HEK293T (cell line): Measurements from ENCODE around the gene FAM78B.

Experiments
- FOXM1 ChIP-seq: fragments of 450-650 bp; IDR thresholded peaks from 2 replicates; pipeline ENCODE4 v1.6.1; 2017; ENCODE audit warnings: mild to moderate bottlenecking, borderline replicate concordance
- HDGF ChIP-seq: fragments of 450-650 bp; IDR thresholded peaks from 2 replicates; pipeline ENCODE4 v1.6.1; 2017; ENCODE audit warnings: antibody characterized with exemption, borderline replicate concordance
- L3MBTL2 ChIP-seq: fragments of 450-650 bp; conservative IDR thresholded peaks from 2 replicates; pipeline ENCODE4 v1.6.1; 2016; ENCODE audit warnings: mild to moderate bottlenecking
- PKNOX1 ChIP-seq: fragments of 450-650 bp; IDR thresholded peaks from 2 replicates; pipeline ENCODE4 v1.6.1; 2016
- SP1 ChIP-seq: fragments of 450-650 bp; IDR thresholded peaks from 2 replicates; pipeline ENCODE4 v1.6.1; 2017
- SUZ12 ChIP-seq: fragments of 450-650 bp; IDR thresholded peaks from 2 replicates; pipeline ENCODE4 v1.6.1; 2016; ENCODE audit warnings: mild to moderate bottlenecking
- TARDBP ChIP-seq: fragments of 450-650 bp; IDR thresholded peaks from 2 replicates; pipeline ENCODE4 v1.6.1; 2016
- ZNF384 ChIP-seq: fragments of 450-650 bp; IDR thresholded peaks from 2 replicates; pipeline ENCODE4 v1.6.1; 2016

- TF ChIP-seq FOXM1, result no peak
- no peak for TF ChIP-seq L3MBTL2
- TF ChIP-seq HDGF, result no peak
- no peak for TF ChIP-seq ZNF384
- no peak for TF ChIP-seq TARDBP
- TF ChIP-seq SUZ12, result no peak
- no peak for TF ChIP-seq SP1
- no peak for TF ChIP-seq PKNOX1
Observed at GRCh38 chr1:166132496-166132895, 34.3 kb downstream of the FAM78B start.
